KMS-11 (cell line): ENCODE measurements around the gene RTN4R.

Source experiments
- H2AFZ ChIP-seq: fragments of 200-600 bp; sonication (generic); 2 replicates; pipeline ENCODE4 v1.6.1; 2016; ENCODE audit warnings: antibody characterized with exemption, mixed run types, low read depth
- H3K27ac ChIP-seq: fragments of 200-600 bp; sonication (generic); 2 replicates; pipeline ENCODE4 v1.6.1; 2016; ENCODE audit warnings: mild to moderate bottlenecking, mixed run types
- H3K27me3 ChIP-seq: fragments of 200-600 bp; sonication (generic); 2 replicates; pipeline ENCODE4 v1.6.1; 2017; ENCODE audit warnings: mild to moderate bottlenecking, low read depth, mixed run types, moderate library complexity; ENCODE audit not compliant: insufficient read depth
- H3K36me3 ChIP-seq: fragments of 200-600 bp; sonication (generic); 2 replicates; pipeline ENCODE4 v1.6.1; 2017; ENCODE audit warnings: mild to moderate bottlenecking, mixed run types; ENCODE audit not compliant: insufficient read depth
- H3K4me1 ChIP-seq: fragments of 200-600 bp; sonication (generic); 2 replicates; pipeline ENCODE4 v1.6.1; 2016; ENCODE audit warnings: mild to moderate bottlenecking, low read depth, mixed run types; ENCODE audit not compliant: poor library complexity, severe bottlenecking
- H3K4me2 ChIP-seq: fragments of 200-600 bp; sonication (generic); 2 replicates; pipeline ENCODE4 v1.7.0; 2016; ENCODE audit warnings: mild to moderate bottlenecking, mixed run types
- H3K4me3 ChIP-seq: fragments of 200-600 bp; sonication (generic); IDR thresholded peaks from 2 replicates; pipeline ENCODE4 v1.6.1; 2017; ENCODE audit warnings: low read depth, low read length, mixed read lengths; ENCODE audit not compliant: insufficient read depth
- H3K79me2 ChIP-seq: fragments of 200-600 bp; sonication (generic); 2 replicates; pipeline ENCODE4 v1.6.1; 2016; ENCODE audit warnings: low read depth, mixed run types; ENCODE audit not compliant: insufficient read depth
- H3K9ac ChIP-seq: fragments of 200-600 bp; sonication (generic); 2 replicates; pipeline ENCODE4 v1.6.1; 2016; ENCODE audit warnings: mild to moderate bottlenecking, mixed run types
- H4K20me1 ChIP-seq: fragments of 200-600 bp; sonication (generic); 2 replicates; pipeline ENCODE4 v1.6.1; 2016; ENCODE audit warnings: mild to moderate bottlenecking, mixed run types; ENCODE audit not compliant: insufficient read depth
- TF ChIP-seq, protein P1 (sequence below): fragments of 200-600 bp; sonication (generic); conservative IDR thresholded peaks from 2 replicates; pipeline ENCODE4 v1.6.1; 2017; ENCODE audit warnings: low read depth, mild to moderate bottlenecking, antibody characterized with exemption, low read length, moderate library complexity, mixed read lengths

The RTN4R gene

DNA sequence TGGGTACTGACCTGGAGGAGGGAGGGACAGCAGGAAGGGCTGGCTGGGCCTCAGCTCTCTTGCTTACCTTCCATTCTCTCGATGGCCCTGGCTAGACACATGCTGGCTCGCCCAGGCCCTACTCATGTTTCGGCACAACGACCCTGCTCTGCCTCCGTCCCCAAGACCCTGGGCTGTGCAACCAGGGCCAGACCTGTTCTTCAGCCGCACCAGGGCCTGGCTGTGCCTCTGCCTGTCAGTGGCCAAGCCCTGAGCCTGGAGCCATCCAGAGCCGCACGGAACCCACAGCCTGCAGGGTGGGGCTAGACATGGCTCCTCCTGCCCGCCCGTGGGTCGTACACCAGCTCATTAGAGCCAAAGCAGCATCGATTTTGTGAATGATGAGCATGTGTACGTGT lies 47.5 kb downstream of the RTN4R start:
- no peak overlapping the region for H3K27ac ChIP-seq
- no peak overlapping the region for H3K4me3 ChIP-seq
- H4K20me1 ChIP-seq, result no peaks in the 10 kb centered on the region
- H3K27me3 ChIP-seq, result peaks cover 77% of the 10 kb centered on the region
- no peaks in the 10 kb centered on the region for H3K79me2 ChIP-seq
- TF ChIP-seq, protein P1, sequence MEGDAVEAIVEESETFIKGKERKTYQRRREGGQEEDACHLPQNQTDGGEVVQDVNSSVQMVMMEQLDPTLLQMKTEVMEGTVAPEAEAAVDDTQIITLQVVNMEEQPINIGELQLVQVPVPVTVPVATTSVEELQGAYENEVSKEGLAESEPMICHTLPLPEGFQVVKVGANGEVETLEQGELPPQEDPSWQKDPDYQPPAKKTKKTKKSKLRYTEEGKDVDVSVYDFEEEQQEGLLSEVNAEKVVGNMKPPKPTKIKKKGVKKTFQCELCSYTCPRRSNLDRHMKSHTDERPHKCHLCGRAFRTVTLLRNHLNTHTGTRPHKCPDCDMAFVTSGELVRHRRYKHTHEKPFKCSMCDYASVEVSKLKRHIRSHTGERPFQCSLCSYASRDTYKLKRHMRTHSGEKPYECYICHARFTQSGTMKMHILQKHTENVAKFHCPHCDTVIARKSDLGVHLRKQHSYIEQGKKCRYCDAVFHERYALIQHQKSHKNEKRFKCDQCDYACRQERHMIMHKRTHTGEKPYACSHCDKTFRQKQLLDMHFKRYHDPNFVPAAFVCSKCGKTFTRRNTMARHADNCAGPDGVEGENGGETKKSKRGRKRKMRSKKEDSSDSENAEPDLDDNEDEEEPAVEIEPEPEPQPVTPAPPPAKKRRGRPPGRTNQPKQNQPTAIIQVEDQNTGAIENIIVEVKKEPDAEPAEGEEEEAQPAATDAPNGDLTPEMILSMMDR, result no peak
- no peak overlapping the region for H3K9ac ChIP-seq
- no peak overlapping the region for H3K4me2 ChIP-seq
- no peaks in the 10 kb centered on the region for H3K4me1 ChIP-seq
- H3K36me3 ChIP-seq, result no peaks in the 10 kb centered on the region
- no peak overlapping the region for H2AFZ ChIP-seq

DNA sequence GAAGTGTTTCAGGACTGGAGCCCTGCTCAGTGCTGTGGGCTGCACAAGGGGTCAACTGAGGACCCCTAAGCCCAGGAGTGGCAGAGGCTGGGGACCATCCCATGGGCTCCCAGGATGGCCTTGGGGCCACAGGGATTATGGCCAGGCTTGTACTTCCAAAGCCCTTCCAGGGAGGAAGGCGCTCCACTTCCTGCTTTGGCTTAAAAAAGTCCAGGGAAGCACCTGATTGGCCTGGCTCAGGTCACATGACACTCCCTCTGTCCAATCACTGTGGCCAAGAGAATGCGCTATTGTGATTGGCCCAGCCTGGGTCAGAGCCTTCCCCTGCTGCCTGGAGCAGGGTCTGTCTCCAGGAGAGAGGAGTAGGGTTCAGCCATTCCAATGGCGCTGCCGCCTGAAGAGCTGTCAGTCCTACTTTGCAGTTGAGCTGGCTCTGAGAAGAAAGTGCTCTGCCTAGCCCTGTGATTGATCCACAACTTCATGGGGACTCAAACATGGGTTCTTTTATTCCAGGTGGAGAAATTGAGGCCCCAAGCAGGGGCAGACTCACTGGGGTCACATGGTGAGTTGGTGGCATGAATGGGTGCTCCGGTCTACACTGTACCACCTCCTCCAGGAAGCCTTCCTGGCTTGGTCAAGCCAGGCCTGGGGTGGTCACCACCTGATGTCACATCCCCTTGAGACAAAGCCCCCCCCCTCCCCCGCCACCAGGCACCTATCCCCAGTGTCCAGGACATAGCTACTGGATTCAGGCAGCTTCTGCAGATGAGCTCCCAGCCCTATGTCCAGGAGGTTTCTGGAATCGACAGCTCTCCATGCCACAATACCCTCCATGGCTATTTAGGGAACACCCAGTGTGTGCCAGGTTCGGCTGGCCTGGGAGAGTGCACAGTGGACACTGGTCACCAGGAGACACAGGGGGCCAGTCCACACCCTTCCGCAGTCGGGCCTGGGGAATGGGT lies 48.2 kb downstream of the RTN4R start:
- Histone ChIP-seq H3K27me3 (peaks cover 82% of the 10 kb centered on the region), H3K4me1 (no peaks in the 10 kb centered on the region), H3K4me2 (no peak overlapping the region), H3K79me2 (no peaks in the 10 kb centered on the region), H3K9ac (no peak overlapping the region), H4K20me1 (no peaks in the 10 kb centered on the region), H3K36me3 (no peaks in the 10 kb centered on the region), H3K4me3 (no peak overlapping the region), H2AFZ (no peak overlapping the region), H3K27ac (no peak overlapping the region)
- TF ChIP-seq, protein P1, result no peak

DNA sequence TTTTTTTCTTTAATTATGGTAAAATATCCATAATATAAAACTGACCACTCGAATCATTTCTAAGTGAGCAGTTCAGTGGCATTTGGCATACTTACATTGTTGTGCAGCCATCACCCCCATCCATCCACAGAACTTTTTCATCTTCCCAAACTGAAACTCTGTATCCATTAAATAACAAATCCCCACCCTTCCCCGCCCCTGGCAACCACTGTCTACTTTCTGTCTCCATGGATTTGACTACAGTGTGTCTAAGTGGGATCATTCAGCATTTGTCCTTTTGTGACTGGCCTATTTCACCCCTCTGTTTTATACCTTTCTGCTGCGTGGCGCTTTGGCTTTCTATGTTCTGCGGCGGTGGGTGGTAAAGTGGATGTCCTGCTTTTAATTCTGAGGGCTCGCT lies 49.1 kb downstream of the RTN4R start:
- Histone ChIP-seq H3K4me2 (no peak overlapping the region), H3K79me2 (no peaks in the 10 kb centered on the region), H4K20me1 (no peaks in the 10 kb centered on the region)

DNA sequence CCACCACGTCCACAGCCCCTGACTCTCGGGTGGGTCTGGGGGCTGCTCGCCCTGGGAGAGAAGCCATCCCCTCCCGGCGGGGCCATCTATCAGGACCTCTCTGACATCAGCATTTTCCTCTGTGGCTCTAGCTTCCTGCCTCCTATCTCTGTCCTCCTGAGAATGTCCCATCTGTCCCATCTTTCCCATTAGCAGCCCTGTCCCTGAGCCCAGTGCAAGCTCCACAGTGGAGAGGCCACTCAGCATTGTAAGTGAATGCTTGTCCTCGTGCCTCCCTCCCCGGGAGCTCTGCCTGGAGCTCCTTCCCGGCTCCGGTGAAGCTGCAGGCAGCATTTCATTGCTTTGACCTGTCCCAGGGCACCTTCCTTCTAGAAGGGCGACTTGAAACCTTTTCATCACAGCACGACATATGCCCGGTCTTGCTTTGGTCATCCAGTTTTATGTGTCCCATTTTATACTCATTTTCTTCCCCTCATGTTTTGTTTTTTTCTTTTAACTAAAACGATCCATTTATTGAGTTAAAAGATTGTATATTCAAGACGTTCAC lies 49.7 kb downstream of the RTN4R start:
- Histone ChIP-seq H4K20me1 (no peaks in the 10 kb centered on the region), H3K4me1 (no peaks in the 10 kb centered on the region), H3K27me3 (peaks cover 87% of the 10 kb centered on the region), H2AFZ (no peak overlapping the region), H3K36me3 (no peaks in the 10 kb centered on the region), H3K4me2 (no peak overlapping the region), H3K9ac (no peak overlapping the region), H3K79me2 (no peaks in the 10 kb centered on the region), H3K4me3 (no peak overlapping the region), H3K27ac (no peak overlapping the region)
- TF ChIP-seq, protein P1, result no peak

More for the DNA sequence above, 49.1 kb downstream of the RTN4R start:
- Histone ChIP-seq H3K27ac (no peak overlapping the region), H3K4me3 (no peak overlapping the region), H3K27me3 (peaks cover 86% of the 10 kb centered on the region), H3K36me3 (no peaks in the 10 kb centered on the region), H3K9ac (no peak overlapping the region), H2AFZ (no peak overlapping the region), H3K4me1 (no peaks in the 10 kb centered on the region)
- TF ChIP-seq, protein P1, result no peak
